ENCODE measurements around the gene RHOBTB1.

The RHOBTB1 gene

DNA sequence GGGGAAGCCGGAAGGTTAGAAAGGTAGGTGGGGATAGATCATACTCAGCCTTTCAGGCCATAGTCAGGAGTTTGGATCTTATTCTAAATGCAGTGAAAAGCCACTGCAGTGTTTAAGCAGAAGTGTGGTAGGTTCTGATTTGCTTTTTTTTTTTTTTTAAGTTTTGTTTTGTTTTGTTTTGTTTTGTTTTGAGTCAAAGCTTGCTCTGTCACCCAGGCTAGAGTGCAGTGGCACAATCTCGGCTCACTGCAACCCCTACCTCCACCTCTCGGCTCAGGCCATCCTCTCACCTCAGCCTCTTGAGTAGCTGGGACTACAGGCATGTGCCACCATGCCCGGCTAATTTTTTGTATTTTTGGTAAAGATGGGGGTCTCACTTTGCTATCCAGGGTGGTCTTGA, 23.5 kb downstream of the RHOBTB1 start:
- TF ChIP-seq TAF1 (IDR thresholded peaks at IDR 0.05; ENCODE audit: borderline replicate concordance, insufficient read depth, low read length) (no peak), SIN3A (IDR thresholded peaks at IDR 0.05; ENCODE audit: borderline replicate concordance, insufficient read depth, low read length) (no peak), FOXP2 (optimal IDR thresholded peaks at IDR 0.05; ENCODE audit: borderline replicate concordance, extremely low read depth, extremely low read length, insufficient read depth) (no peak), POLR2AphosphoS5 (IDR thresholded peaks at IDR 0.05; ENCODE audit: low read depth, low read length) (no peak)
- TF ChIP-seq, protein P1, sequence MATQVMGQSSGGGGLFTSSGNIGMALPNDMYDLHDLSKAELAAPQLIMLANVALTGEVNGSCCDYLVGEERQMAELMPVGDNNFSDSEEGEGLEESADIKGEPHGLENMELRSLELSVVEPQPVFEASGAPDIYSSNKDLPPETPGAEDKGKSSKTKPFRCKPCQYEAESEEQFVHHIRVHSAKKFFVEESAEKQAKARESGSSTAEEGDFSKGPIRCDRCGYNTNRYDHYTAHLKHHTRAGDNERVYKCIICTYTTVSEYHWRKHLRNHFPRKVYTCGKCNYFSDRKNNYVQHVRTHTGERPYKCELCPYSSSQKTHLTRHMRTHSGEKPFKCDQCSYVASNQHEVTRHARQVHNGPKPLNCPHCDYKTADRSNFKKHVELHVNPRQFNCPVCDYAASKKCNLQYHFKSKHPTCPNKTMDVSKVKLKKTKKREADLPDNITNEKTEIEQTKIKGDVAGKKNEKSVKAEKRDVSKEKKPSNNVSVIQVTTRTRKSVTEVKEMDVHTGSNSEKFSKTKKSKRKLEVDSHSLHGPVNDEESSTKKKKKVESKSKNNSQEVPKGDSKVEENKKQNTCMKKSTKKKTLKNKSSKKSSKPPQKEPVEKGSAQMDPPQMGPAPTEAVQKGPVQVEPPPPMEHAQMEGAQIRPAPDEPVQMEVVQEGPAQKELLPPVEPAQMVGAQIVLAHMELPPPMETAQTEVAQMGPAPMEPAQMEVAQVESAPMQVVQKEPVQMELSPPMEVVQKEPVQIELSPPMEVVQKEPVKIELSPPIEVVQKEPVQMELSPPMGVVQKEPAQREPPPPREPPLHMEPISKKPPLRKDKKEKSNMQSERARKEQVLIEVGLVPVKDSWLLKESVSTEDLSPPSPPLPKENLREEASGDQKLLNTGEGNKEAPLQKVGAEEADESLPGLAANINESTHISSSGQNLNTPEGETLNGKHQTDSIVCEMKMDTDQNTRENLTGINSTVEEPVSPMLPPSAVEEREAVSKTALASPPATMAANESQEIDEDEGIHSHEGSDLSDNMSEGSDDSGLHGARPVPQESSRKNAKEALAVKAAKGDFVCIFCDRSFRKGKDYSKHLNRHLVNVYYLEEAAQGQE (IDR thresholded peaks at IDR 0.05; ENCODE audit: insufficient read depth in 1 of 2, low read depth in 2 of 2, low read length in 2 of 2), result no peak

DNA sequence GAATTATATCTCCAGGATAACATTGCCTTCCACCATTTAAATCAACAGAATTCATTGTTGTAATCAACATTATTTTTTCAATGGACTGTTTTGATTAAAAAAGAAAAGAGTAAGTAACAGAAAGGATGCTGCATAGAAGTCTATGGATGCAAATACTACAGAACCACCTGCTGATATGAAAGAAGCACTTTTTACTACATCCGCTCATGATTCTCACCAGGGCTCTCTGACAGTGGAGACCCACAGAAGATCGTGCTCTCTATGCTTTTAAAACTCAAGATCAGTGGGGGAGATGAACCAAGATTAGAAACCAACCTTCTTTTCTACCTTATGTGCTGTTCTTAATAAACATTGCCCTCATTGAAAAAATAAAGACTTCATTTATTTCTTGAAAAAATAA, 24.4 kb downstream of the RHOBTB1 start:
- TF ChIP-seq FOXP2 (optimal IDR thresholded peaks at IDR 0.05; ENCODE audit: borderline replicate concordance, extremely low read depth, extremely low read length, insufficient read depth) (no peak), TAF1 (IDR thresholded peaks at IDR 0.05; ENCODE audit: borderline replicate concordance, insufficient read depth, low read length) (no peak), SIN3A (IDR thresholded peaks at IDR 0.05; ENCODE audit: borderline replicate concordance, insufficient read depth, low read length) (no peak), POLR2AphosphoS5 (IDR thresholded peaks at IDR 0.05; ENCODE audit: low read depth, low read length) (no peak)
- TF ChIP-seq, protein P1 (IDR thresholded peaks at IDR 0.05; ENCODE audit: insufficient read depth in 1 of 2, low read depth in 2 of 2, low read length in 2 of 2), result no peak

DNA sequence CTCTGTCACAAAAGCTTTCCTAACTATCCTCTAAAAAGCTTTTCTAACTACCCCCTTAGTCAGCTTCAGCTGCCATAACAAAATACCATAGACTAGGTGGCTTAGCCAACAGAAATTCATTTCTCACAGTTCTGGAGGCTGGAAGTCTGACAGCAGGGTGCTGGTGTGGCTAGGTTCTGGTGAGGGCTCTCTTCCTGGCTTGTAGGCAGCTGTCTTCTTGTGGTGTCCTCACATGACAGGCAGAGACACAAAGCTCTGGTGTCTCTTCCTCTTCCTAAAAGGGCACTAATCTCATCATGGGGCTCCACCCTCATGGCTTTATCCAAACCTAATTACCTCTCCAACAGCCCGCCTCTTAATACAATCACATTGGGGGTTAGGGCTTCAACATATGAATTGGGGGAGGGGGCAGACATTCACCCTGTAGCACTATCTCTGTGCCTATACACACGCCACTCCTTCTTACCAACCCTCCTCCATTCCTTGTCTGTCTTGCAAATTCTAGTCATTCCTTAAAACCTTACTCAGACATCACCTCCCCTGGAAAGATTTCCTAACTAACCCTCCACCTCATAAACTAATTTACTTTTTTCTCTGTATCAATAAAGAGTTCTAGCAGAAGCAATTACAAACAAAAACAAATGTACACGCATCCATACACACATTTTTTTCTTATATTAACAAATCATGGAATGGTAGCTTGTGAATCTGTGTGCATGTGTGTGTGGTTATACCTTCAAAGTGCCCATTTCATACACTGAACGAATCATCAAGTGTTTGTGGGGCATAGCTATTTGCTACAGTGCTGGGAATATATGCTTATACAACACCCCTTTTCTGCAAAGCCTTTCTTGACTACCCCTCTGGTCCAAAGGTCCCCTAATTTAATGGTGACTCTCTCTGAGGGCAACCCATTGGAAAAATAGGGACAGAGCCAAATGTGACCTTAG, 26.4 kb downstream of the RHOBTB1 start:
- TF ChIP-seq FOXP2 (optimal IDR thresholded peaks at IDR 0.05; ENCODE audit: borderline replicate concordance, extremely low read depth, extremely low read length, insufficient read depth), result no peak
- TF ChIP-seq, protein P1 (IDR thresholded peaks at IDR 0.05; ENCODE audit: insufficient read depth in 1 of 2, low read depth in 2 of 2, low read length in 2 of 2), result no peak
- no peak for TF ChIP-seq TAF1 (IDR thresholded peaks at IDR 0.05; ENCODE audit: borderline replicate concordance, insufficient read depth, low read length)

DNA sequence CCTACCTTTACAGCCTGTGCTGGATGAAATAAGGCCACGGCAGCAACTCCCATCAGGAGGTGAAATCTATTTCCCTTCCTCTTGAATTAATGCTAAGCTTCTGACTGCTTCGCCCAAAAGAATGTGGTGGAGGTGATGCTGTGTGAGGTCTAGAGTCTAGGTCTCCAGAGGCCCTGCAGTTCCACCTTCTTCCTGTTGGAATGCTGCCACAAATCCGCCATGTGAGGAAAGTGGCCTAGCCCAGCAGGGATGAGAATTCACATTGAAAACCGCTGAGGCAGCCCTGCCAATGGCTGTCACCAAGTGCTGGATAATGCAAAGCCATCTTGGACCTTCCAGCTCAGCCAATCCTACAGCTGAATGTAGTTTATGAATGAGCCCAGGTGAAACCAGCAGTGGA, 28.0 kb downstream of the RHOBTB1 start:
- TF ChIP-seq SIN3A (IDR thresholded peaks at IDR 0.05; ENCODE audit: borderline replicate concordance, insufficient read depth, low read length) (no peak), POLR2AphosphoS5 (IDR thresholded peaks at IDR 0.05; ENCODE audit: low read depth, low read length) (no peak), TAF1 (IDR thresholded peaks at IDR 0.05; ENCODE audit: borderline replicate concordance, insufficient read depth, low read length) (no peak), FOXP2 (optimal IDR thresholded peaks at IDR 0.05; ENCODE audit: borderline replicate concordance, extremely low read depth, extremely low read length, insufficient read depth) (no peak)
- TF ChIP-seq, protein P1 (IDR thresholded peaks at IDR 0.05; ENCODE audit: insufficient read depth in 1 of 2, low read depth in 2 of 2, low read length in 2 of 2), result no peak
